GM18517 (cell line): ENCODE data around the gene KCNJ9.
"Not testable (repeated sequence)": the region's sequence is repeated elsewhere in the genome, so short reads cannot be mapped to it uniquely, and the experiment has no call there.

ENCODE experiments used
- ATAC-seq: cut with Tn5 transposase; IDR thresholded peaks from one replicate; pipeline ENCODE4 v1.9.1; 2021; ENCODE audit warnings: mild to moderate bottlenecking, moderate library complexity; ENCODE audit not compliant: unreplicated experiment

The KCNJ9 gene

GRCh38 chr1:160081261-160081936, at the start of gene KCNJ9:
Gene KCNJ9 (plus strand): TSS chr1:160081538. CDS start chr1:160084031, 2,493 bp downstream.
- ATAC-seq, result no peak

GRCh38 chr1:160032165-160032820, 49.0 kb upstream of the KCNJ9 start:
- peak; percentile 8 for ATAC-seq

GRCh38 chr1:160040476-160040875, 40.9 kb upstream of the KCNJ9 start:
- ATAC-seq, result no peak

- no peak for ATAC-seq
Measured at GRCh38 chr1:160043543-160043942, 37.8 kb upstream of the KCNJ9 start.

GRCh38 chr1:160045653-160046052, 35.7 kb upstream of the KCNJ9 start:
- ATAC-seq, result no peak

GRCh38 chr1:160046494-160047110, 34.7 kb upstream of the KCNJ9 start:
- ATAC-seq, result peak; percentile 78

GRCh38 chr1:160047111-160047991, 34.0 kb upstream of the KCNJ9 start:
- peak; percentile 31 for ATAC-seq

GRCh38 chr1:160048335-160048734, 33.0 kb upstream of the KCNJ9 start:
- ATAC-seq, result no peak

- ATAC-seq, result no peak
Measured at GRCh38 chr1:160049101-160049500, 32.2 kb upstream of the KCNJ9 start.

- ATAC-seq, result not testable (repeated sequence)
Measured at GRCh38 chr1:160050182-160050581, 31.2 kb upstream of the KCNJ9 start.

GRCh38 chr1:160050619-160051018, 30.7 kb upstream of the KCNJ9 start:
- ATAC-seq, result no peak

GRCh38 chr1:160052936-160053335, 28.4 kb upstream of the KCNJ9 start:
- ATAC-seq, result no peak

- no peak for ATAC-seq
Measured at GRCh38 chr1:160053548-160054365, 27.6 kb upstream of the KCNJ9 start.

GRCh38 chr1:160056648-160057169, 24.6 kb upstream of the KCNJ9 start:
- ATAC-seq, result no peak

- ATAC-seq, result no peak
Measured at GRCh38 chr1:160058087-160058486, 23.3 kb upstream of the KCNJ9 start.

- no peak for ATAC-seq
Measured at GRCh38 chr1:160061369-160062229, 19.7 kb upstream of the KCNJ9 start.

GRCh38 chr1:160062230-160062532, 19.2 kb upstream of the KCNJ9 start:
- no peak for ATAC-seq

- no peak for ATAC-seq
Measured at GRCh38 chr1:160063176-160063575, 18.2 kb upstream of the KCNJ9 start.

- no peak for ATAC-seq
Measured at GRCh38 chr1:160064164-160064563, 17.2 kb upstream of the KCNJ9 start.
